ENCODE data around the gene UBE4B. TPM values are rescaled to one million over a fixed set of nuclear protein-coding genes. Genes with fewer than 3 reads are reported as not detected.

Gene UBE4B
- total and polyA plus RNA-seq, 4 donors = 9.9 to 51.0 (median 28.2) TPM

DNA sequence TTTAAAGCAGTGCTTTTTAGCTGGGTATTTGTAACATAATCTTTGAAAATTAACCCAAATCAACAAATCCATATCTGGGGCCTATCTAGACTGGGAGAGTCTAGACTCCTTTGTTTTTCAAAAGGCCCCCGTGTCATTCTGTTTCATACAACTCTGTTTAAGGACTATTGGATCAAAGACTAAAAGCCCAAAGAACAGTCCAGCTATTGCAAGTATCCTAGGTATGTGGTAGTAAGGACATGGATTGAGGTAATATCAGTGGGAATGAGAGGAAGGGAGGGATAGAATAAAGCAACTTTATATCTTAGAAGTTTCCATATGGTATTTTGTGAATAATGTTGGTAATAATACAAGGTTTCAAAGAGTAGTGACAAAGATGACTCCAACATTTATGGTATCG lies 195.8 kb downstream of the UBE4B start:
- DNase-seq (no peak), ATAC-seq (ENCODE audit: insufficient read depth, low FRiP score) (no peak)
- TF ChIP-seq, protein P1, sequence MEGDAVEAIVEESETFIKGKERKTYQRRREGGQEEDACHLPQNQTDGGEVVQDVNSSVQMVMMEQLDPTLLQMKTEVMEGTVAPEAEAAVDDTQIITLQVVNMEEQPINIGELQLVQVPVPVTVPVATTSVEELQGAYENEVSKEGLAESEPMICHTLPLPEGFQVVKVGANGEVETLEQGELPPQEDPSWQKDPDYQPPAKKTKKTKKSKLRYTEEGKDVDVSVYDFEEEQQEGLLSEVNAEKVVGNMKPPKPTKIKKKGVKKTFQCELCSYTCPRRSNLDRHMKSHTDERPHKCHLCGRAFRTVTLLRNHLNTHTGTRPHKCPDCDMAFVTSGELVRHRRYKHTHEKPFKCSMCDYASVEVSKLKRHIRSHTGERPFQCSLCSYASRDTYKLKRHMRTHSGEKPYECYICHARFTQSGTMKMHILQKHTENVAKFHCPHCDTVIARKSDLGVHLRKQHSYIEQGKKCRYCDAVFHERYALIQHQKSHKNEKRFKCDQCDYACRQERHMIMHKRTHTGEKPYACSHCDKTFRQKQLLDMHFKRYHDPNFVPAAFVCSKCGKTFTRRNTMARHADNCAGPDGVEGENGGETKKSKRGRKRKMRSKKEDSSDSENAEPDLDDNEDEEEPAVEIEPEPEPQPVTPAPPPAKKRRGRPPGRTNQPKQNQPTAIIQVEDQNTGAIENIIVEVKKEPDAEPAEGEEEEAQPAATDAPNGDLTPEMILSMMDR (IDR thresholded peaks at IDR 0.05; ENCODE audit: control extremely low read depth, extremely low read depth) = no peak
- H3K9ac ChIP-seq (ENCODE audit: insufficient read depth in 1 of 2, low read length in 2 of 2) = no peak overlapping the region
- H3K27ac ChIP-seq (ENCODE audit: low read depth in 1 of 2, low read length in 1 of 2) = no peak overlapping the region
- H3K36me3 ChIP-seq (ENCODE audit: control insufficient read depth in 4 of 4, insufficient read depth in 4 of 4, low read length in 4 of 4) = no peaks in the 10 kb centered on the region
- H3K27me3 ChIP-seq (ENCODE audit: control insufficient read depth in 3 of 3, insufficient read depth in 3 of 3, low read length in 2 of 3) = no peaks in the 10 kb centered on the region
- peaks cover 0 to 8% (median 3%) of the 10 kb centered on the region in 5 donors for H3K4me1 ChIP-seq (ENCODE audit: control insufficient read depth in 5 of 5, insufficient read depth in 5 of 5, low read length in 5 of 5)
- 85 to 93% methylated on average over 2 of the region's 2 CpGs for WGBS, 2 donors
- H3K4me3 ChIP-seq = no peak overlapping the region
- H3K9me3 ChIP-seq (ENCODE audit: control insufficient read depth in 4 of 4, insufficient read depth in 3 of 4, low read length in 3 of 4) = no peaks in the 10 kb centered on the region

DNA sequence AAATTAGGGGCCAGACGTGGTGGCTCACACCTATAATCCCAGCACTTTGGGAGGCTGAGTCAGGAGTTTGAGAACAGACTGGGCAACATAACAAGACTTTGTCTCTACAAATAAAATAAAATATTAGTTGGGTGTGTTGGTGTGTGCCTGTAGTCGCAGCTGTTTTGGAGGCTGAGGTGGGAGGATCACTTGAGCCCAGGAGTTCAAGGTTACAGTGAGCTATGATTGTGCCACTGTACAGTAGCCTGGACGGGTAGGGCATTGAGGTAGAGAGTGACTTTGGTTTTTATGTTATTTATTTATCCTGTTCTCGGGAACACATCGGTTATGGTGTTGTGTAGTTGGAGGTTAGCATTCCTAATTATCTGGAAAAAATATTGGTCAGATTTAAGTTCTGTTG lies 197.1 kb downstream of the UBE4B start:
- Histone ChIP-seq H3K36me3 (ENCODE audit: control insufficient read depth in 4 of 4, insufficient read depth in 4 of 4, low read length in 4 of 4) (peaks cover 0 to 1% (median 0%) of the 10 kb centered on the region in 4 donors), H3K27me3 (ENCODE audit: control insufficient read depth in 3 of 3, insufficient read depth in 3 of 3, low read length in 2 of 3) (no peaks in the 10 kb centered on the region), H3K27ac (ENCODE audit: low read depth in 1 of 2, low read length in 1 of 2) (no peak overlapping the region), H3K4me3 (no peak overlapping the region), H3K9ac (ENCODE audit: insufficient read depth in 1 of 2, low read length in 2 of 2) (no peak overlapping the region), H3K9me3 (ENCODE audit: control insufficient read depth in 4 of 4, insufficient read depth in 3 of 4, low read length in 3 of 4) (no peaks in the 10 kb centered on the region), H3K4me1 (ENCODE audit: control insufficient read depth in 5 of 5, insufficient read depth in 5 of 5, low read length in 5 of 5) (peaks cover 0 to 6% (median 3%) of the 10 kb centered on the region in 5 donors)
- TF ChIP-seq, protein P1 (IDR thresholded peaks at IDR 0.05; ENCODE audit: control extremely low read depth, extremely low read depth) = no peak
- 94 to 95% methylated on average over 5 of the region's 5 CpGs for WGBS, 2 donors
- ATAC-seq (ENCODE audit: insufficient read depth, low FRiP score) (no peak), DNase-seq (no peak)

Small RNA genes within 50 kb of the gene (small RNA-seq; reads per million reads assigned to genes)
- gene MIR1273D (ENCODE audit: low replicate concordance) = not detected
- gene RNU6-828P (ENCODE audit: low replicate concordance) = not detected

Other genes with a start within 250 kb of the UBE4B start
- 10 to 100 TPM; 85.7 to 88.0 TPM for gene CLSTN1, start 209.0 kb upstream of the UBE4B start, total RNA-seq
- gene CLSTN1, start 209.0 kb upstream of the UBE4B start, polyA plus RNA-seq = 10 to 100 TPM; 37.1 to 37.9 TPM
- 10 to 100 TPM; 31.4 to 57.1 TPM for gene CTNNBIP1, start 122.7 kb upstream of the UBE4B start, total RNA-seq
- 10 to 100 TPM; 31.2 to 33.1 TPM for gene CTNNBIP1, start 122.7 kb upstream of the UBE4B start, polyA plus RNA-seq
- gene LZIC, start 89.6 kb upstream of the UBE4B start, total RNA-seq = 10 to 100 TPM; 23.8 to 54.6 TPM
- 10 to 100 TPM; 10.8 to 16.6 TPM for gene LZIC, start 89.6 kb upstream of the UBE4B start, polyA plus RNA-seq
- gene NMNAT1, start 89.5 kb upstream of the UBE4B start, total RNA-seq = 1 to 10 TPM; 7.9 to 8.6 TPM
- gene NMNAT1, start 89.5 kb upstream of the UBE4B start, polyA plus RNA-seq = 1 to 10 TPM; 4.1 to 5.7 TPM
- 1 to 10 TPM; 2.1 to 5.7 TPM for gene RBP7, start 35.7 kb upstream of the UBE4B start, total RNA-seq
- gene RBP7, start 35.7 kb upstream of the UBE4B start, polyA plus RNA-seq = 1 to 10 TPM; 9.7 to 9.8 TPM
- gene KIF1B, start 177.6 kb downstream of the UBE4B start, total RNA-seq = 10 to 100 TPM; 39.1 to 64.0 TPM
- 1 to 10 TPM; 9.7 to 9.8 TPM for gene KIF1B, start 177.6 kb downstream of the UBE4B start, polyA plus RNA-seq

Data from lung (tissue), 13 donors.